ENCODE data around the gene HACD1.
"Not testable (repeated sequence)": the region's sequence is repeated elsewhere in the genome, so short reads cannot be mapped to it uniquely, and the experiment has no call there.

Gene HACD1

DNA sequence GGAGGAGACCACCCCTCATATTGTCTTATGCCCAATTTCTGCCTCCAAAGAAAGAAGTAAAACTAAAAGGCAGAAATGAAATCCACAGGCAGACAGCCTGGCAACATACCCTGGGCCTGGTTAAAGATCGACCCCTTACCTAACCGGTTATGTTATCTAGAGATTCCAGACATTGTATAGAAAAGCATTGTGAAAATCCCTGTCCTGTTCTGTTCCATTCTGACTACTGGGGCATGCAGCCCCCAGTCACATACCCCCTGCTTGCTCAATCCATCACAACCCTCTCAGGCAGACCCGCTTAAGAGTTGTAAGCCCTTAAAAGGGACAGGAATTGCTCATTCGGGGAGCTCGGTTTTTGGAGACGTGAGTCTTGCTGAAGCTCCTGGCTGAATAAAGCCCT is 29.9 kb downstream of the HACD1 start:
- not testable (repeated sequence) for FAIRE-seq; DNase-seq (ENCODE audit: extremely low spot score, insufficient read length, low read depth)

DNA sequence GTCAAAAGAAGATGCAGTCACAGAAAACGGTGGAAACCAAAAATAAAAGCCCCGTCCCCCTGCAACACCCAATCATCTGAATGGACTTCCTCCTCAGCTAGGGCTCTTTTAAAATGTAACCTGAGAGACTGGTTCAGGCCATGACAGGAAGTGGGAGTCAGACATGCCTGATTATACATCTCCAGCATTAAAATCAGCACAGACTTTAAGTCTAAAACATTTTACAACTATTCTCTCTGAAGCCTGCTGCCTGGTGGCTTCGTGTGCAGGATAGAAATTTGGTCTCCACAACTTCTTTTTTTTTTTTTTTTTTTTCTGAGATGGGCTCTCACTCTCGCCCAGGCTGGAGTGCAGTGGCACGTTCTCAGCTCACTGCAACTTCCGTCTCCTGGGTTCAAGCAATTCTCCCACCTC is 30.3 kb downstream of the HACD1 start:
- DNase-seq (ENCODE audit: extremely low spot score, insufficient read length, low read depth) = no peak
- FAIRE-seq = peak; percentile 96

DNA sequence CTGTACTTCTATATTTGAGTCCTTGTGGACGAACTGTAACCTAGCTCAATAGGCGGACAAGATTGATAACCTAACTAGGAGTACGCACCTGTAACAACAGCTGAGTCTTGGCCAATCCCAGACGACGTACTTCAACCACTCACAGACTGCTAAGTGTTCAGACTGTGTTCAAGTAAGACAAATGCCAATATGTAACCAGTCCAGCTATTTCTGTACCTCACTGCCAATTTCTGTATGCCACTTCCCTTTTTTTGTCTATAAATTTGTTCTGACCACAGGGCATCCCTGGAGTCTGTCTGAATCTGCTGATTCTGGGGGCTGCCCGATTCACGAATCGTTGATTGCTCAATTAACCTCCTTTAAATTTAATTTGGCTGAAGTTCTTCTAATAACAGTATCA is 32.2 kb downstream of the HACD1 start:
- DNase-seq (ENCODE audit: extremely low spot score, insufficient read length, low read depth) (no peak), FAIRE-seq (peak; percentile 92)

DNA sequence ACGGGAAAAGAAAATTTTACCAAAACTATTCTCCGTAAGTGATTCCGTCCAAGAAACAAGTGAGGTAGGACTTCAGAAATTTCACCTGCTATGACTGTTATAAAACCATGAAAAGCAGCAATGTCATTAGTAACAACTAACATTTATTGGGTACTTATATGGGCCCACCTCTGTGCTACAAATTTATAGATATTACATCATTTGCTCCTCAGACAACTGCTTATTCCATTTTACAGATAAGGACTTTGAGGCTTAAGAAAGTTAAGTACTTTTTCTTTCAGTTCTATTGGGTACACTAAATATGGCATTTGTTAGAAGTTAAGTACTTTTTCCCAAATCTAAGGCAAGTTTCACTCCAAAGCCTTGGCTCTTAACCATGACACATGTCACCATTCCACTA is 36.3 kb downstream of the HACD1 start:
- FAIRE-seq (no peak), DNase-seq (ENCODE audit: extremely low spot score, insufficient read length, low read depth) (no peak)

DNA sequence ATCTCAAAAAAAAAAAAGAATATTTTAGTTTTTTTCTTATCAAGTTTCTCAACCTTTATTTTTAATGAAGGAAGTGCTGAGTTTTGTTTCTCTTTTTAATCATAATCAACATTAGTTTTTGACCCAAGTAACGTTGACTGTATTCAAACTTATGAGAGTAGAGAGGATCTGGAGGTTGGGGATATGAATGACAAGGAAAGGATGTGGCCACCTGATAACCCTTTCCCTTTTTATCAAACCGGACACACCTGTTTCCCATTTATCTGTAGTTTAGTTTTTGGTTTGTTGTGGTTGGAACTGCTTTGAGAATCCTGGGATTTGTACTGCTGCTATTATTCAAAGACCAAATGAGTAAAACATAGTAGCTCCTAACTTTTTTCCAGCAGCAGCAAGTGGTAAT is 38.6 kb downstream of the HACD1 start:
- no peak for FAIRE-seq
- no peak for DNase-seq (ENCODE audit: extremely low spot score, insufficient read length, low read depth)

DNA sequence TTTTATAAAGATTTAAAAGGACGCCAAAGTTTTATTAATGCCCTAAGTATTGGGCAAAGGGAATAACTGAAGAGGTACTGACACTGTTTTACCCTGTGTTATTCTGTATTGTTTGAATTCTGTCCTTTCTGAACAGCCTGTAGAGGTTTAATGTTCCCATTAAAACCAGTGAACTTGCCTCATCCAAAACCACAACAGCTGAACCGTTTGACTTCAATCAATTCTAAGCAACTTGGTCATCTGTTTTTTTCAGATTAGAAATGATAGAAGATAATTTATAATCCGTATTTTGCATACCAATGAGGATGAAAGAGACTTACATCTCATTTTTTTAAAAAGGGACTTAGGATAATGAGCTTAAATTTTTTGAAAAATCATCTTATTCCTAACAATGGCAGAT is 40.4 kb downstream of the HACD1 start:
- FAIRE-seq = no peak
- no peak for DNase-seq (ENCODE audit: extremely low spot score, insufficient read length, low read depth)

DNA sequence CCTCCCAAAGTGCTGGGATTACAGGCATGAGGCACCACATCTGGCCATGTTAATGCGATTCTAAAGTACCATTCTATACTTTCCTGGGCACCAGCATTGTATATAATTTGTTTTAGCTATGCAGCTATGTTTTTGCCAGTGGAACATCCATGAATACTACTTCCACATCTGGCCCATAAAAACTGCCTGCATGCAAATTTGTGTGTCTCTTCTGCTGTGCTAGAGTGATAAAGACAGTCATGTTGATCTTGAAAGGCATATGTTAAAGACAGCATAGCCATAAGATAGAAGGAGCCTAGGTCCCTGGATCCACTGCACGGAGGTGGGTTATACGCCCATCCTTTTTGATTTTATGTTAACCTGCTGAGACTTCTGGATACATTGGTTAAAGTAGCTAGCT is 52.3 kb downstream of the HACD1 start:
- FAIRE-seq (no peak), DNase-seq (ENCODE audit: extremely low spot score, insufficient read length, low read depth) (no peak)

DNA sequence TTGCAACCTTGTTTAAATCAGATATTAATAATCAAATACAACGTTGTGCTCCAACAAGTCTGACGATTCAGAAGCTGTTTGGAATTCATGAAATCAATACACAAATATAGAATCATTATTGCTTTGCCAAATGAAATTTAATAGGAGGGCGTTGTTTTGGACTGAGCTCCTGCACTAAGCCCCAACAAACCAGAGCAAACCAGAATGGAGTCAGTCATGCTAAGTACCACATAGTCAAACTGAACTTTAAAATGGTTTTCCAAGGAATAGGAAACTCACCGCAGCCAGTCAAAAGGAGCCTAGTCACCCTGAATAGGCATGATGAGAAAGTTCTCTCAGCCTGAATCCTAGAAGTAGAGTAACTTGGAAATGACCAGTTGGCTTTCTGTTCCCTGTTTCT is 53.7 kb downstream of the HACD1 start:
- DNase-seq (ENCODE audit: extremely low spot score, insufficient read length, low read depth) = no peak
- no peak for FAIRE-seq

DNA sequence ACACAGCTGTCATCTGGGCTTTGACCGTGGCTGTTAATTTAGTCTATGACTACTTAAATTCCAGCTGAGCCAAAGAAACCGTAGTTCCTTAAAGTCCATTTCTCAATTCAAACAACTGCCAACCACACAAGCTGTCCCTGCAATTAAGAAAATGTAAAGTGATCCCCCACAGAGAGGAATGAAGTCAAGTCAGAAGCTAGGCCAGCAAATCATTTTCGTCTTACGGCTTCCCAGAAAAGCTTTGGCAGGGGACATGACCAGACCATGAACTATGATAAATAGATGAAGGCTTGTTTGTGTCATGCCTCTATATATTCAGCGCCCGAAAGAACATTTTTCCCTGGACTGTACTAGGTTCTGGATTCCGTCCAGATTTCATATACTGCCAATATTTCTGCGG is 54.6 kb downstream of the HACD1 start:
- DNase-seq (ENCODE audit: extremely low spot score, insufficient read length, low read depth) (no peak), FAIRE-seq (no peak)

DNA sequence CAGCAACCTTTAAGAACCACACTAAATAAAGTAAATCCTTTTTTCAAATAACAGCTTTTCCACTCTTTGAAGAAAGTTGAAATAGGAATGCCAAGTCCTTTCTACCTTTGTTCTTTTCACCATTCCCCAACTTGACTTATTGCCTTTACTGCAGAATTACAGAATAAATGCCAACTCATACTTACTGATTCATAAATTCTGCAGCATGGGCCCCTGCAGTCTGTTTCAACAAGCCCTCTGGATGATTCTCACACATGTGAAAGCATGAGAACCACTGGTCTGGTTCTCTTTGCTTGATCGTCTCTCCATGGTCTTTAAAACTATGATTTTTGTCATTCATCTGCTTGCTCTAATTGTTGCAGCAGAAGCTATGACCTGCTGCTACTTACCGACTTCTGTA is 56.1 kb downstream of the HACD1 start:
- FAIRE-seq = no peak
- no peak for DNase-seq (ENCODE audit: extremely low spot score, insufficient read length, low read depth)

DNA sequence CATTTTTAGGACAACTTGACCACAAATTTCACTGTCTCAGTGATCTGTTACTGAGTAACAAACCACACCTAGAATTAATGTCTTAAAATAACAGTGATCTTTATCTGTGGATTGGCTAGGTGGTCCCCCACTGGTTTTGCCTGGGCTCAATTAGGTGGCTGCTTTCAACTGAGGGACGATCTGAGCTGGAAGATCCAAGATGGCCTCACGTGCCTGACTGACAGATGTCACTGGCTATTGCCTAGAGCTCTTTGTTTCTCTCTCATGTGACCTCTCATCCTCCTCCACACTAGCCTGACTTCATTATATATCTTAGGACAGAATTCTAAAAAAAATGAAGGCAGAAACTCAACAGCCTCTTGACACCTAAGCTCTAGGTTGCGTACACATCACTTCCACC is 59.7 kb downstream of the HACD1 start:
- FAIRE-seq = no peak
- DNase-seq (ENCODE audit: extremely low spot score, insufficient read length, low read depth) = no peak

DNA sequence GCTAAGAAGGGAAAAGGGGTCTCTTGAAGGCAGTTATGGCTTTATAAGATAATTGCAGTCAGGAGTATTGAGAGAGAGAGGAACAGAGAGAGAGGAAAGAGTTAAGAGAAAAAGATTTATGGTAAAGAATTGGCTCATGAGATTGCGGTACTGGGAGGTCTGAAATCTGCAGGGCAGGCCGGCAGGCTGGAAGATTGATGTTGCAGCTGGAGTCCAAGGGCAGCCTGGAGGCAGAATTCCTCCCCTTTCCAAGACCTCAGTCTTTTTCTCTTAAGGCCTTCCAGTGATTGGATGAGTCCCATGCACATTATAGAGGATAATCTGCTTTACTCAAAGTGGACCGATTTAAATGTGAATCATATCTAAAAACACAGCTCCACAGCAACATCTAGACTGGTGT is 68.4 kb downstream of the HACD1 start:
- FAIRE-seq (no peak), DNase-seq (ENCODE audit: extremely low spot score, insufficient read length, low read depth) (no peak)

DNA sequence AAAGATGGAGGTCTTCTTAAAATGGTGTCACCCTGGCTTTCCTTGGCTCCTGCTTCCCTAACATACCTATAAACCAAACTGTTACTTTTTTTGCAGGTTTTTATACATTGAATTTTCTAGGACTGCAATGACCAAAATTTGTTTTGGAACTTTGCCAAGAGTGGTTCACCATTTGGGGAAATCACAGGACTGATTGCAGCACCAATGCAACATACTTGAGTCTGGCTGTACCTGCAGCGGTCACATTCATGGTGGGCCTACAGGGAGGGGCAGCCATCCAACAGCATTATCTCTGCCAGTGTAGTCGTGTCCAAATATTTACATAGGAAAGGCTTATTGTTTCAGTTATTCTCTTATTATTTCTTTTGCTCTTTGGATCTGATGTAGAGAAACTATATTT is 69.0 kb downstream of the HACD1 start:
- DNase-seq (ENCODE audit: extremely low spot score, insufficient read length, low read depth) (no peak), FAIRE-seq (no peak)

DNA sequence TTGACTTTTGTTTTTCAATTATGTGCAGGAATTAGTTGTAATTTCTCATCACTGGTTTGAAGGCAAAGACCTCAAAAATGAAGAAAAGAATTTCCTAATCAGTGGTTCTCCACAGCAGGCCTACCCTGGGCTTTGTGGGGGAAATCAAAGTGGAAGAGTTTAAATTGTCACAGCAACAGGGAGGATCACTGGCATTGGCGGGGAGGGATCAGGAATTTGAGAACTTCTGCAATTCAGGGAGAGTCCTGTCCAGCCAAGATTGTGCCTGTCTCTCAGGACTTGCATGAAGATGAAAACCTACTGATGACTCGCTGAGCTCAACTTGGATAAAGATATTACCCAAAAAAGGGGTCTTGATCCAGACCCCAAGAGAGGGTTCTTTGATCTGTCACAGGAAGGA is 70.1 kb downstream of the HACD1 start:
- FAIRE-seq = no peak
- DNase-seq (ENCODE audit: extremely low spot score, insufficient read length, low read depth) = no peak

DNA sequence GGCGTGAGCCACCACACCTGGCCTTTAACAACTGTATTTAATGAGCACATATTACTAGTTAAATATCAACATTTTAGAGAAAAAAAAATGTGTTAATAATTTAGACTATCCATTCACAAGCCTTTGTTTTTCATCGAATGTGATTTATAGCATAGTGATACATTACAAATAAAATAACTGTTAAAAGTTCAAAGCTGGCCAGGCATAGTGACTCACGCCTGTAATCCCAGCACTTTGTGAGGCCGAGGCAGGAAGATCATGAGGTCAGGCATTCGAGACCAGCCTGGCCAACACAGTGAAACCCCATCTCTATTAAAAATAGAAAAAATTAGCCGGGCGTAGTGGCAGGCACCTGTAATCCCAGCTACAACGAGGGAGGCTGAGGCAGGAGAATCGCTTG is 72.7 kb downstream of the HACD1 start:
- DNase-seq (ENCODE audit: extremely low spot score, insufficient read length, low read depth) = no peak
- no peak for FAIRE-seq
